ENCODE measurements around the gene CCDC120.

Gene CCDC120

DNA sequence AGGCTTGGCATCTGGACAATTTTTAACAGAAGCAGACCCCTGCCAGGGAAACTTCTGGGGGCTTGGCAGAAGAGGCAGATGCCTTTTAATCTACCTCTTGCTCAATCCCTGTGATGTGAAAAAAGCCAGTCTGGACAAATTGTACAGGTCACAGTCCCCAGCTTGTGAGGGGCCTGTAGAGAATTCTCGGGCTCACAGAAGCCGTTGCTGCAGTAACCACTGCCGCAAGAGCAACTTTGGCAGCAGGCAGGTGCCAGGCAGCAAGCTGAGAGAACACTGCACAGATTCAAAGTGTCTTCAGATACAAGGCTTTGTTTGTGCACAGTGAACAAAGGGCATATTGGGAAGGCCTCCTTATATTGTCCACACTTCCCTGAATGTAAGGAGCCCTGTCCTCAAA lies 53.0 kb downstream of the CCDC120 start:
- H3K36me3 ChIP-seq (ENCODE audit: control insufficient read depth, insufficient read depth, low read length), result no peaks in the 10 kb centered on the region
- H3K27me3 ChIP-seq (ENCODE audit: control insufficient read depth, insufficient read depth, low read length), result no peaks in the 10 kb centered on the region
- no peak overlapping the region for H3K4me3 ChIP-seq (ENCODE audit: low read length)
- H3K9me3 ChIP-seq (ENCODE audit: control insufficient read depth, low read length), result no peaks in the 10 kb centered on the region
- H3K4me1 ChIP-seq (ENCODE audit: control insufficient read depth, insufficient read depth, low read length), result no peaks in the 10 kb centered on the region
- no peak overlapping the region for H3K9ac ChIP-seq (ENCODE audit: low read length)

DNA sequence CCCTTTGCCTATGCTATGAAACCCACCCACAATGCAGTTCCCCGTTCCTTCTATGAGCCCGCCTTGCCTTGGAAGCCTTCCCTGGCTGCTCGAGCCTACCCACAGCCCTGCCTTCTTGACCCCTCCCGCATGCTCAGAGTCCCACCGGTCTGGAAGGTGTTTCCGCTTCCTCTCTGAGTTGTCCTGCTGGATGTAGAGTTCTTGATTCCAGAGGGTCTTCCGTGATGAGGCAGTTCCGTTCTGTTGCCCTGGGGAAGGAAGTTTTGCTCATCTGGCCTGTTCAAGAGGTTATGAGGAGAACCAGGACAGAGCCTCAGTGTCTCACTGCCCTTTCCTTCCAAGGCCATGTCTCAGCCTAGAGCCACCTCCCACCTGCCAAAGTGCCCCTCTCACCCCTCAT lies 57.3 kb downstream of the CCDC120 start:
- H3K4me3 ChIP-seq (ENCODE audit: low read length), result no peak overlapping the region
- H3K9ac ChIP-seq (ENCODE audit: low read length), result no peak overlapping the region
- no peaks in the 10 kb centered on the region for H3K9me3 ChIP-seq (ENCODE audit: control insufficient read depth, low read length)
- no peaks in the 10 kb centered on the region for H3K27me3 ChIP-seq (ENCODE audit: control insufficient read depth, insufficient read depth, low read length)
- no peaks in the 10 kb centered on the region for H3K4me1 ChIP-seq (ENCODE audit: control insufficient read depth, insufficient read depth, low read length)
- H3K36me3 ChIP-seq (ENCODE audit: control insufficient read depth, insufficient read depth, low read length), result no peaks in the 10 kb centered on the region

DNA sequence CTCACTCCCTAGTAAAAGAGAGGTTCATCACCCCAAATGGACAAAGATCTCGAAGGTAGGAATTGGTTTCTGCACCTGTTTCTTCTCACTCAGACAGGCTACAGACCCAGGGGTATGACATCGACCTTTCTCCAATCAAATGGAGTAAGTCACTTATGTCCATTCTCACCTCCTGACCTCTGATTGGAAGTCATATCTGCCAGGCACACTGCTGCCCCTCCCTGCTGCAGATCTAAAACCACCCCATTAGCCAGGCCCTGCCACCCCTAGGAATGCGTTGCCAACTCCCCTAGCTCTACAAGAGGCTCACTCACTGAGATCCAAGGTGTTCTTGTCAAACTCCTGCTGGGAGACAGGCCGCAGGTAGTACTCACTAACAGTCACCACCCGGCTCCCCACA lies 57.9 kb downstream of the CCDC120 start:
- H3K4me3 ChIP-seq (ENCODE audit: low read length), result no peak overlapping the region
- no peaks in the 10 kb centered on the region for H3K9me3 ChIP-seq (ENCODE audit: control insufficient read depth, low read length)
- no peak overlapping the region for H3K9ac ChIP-seq (ENCODE audit: low read length)
- H3K4me1 ChIP-seq (ENCODE audit: control insufficient read depth, insufficient read depth, low read length), result peaks cover 3% of the 10 kb centered on the region
- no peaks in the 10 kb centered on the region for H3K36me3 ChIP-seq (ENCODE audit: control insufficient read depth, insufficient read depth, low read length)
- no peaks in the 10 kb centered on the region for H3K27me3 ChIP-seq (ENCODE audit: control insufficient read depth, insufficient read depth, low read length)

DNA sequence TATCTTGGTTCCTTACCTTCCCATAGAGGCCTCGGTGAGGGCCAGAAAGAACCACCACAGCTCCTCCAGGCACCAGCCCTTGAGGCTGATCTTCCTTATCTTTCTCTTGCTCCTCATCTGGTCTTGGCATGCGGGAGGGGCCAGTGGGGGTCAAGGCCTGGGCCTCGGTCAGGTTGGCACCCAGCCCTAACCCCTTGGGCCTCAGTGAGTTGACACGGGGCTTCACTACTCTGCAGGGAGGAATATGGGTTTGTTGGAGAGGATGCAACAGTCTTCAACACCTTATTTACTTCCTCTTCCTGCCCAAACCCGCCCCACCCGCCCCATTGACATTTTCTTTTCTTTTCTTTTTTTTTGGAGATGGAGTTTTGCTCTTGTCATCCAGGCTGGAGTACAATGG lies 58.8 kb downstream of the CCDC120 start:
- Histone ChIP-seq H3K36me3 (ENCODE audit: control insufficient read depth, insufficient read depth, low read length) (no peaks in the 10 kb centered on the region), H3K27me3 (ENCODE audit: control insufficient read depth, insufficient read depth, low read length) (no peaks in the 10 kb centered on the region), H3K4me3 (ENCODE audit: low read length) (no peak overlapping the region), H3K9ac (ENCODE audit: low read length) (no peak overlapping the region), H3K4me1 (ENCODE audit: control insufficient read depth, insufficient read depth, low read length) (peaks cover 3% of the 10 kb centered on the region), H3K9me3 (ENCODE audit: control insufficient read depth, low read length) (no peaks in the 10 kb centered on the region)

Data from mucosa of stomach (tissue), 1 donor.